Smooth muscle cell (in vitro differentiated cells): ENCODE data around the gene RRBP1. TPM values are rescaled to one million over a fixed set of nuclear protein-coding genes. Genes with fewer than 3 reads are reported as not detected.

Experiments used
- DNase-seq: peaks from one replicate; lab custom pipeline; 2025; ENCODE audit not compliant: unreplicated experiment; lab: John Stamatoyannopoulos, UW
- H2AFZ ChIP-seq: fragments of 200-600 bp; sonication (generic); 2 replicates; pipeline ENCODE4 v1.6.0; 2016; ENCODE audit warnings: antibody characterized with exemption, low read depth, mild to moderate bottlenecking
- H3F3A ChIP-seq: fragments of 200-600 bp; sonication (generic); 2 replicates; pipeline ENCODE4 v1.6.0; 2017; ENCODE audit warnings: antibody characterized with exemption, low read depth
- H3K27ac ChIP-seq: fragments of 200-600 bp; sonication (generic); 2 replicates; pipeline ENCODE4 v1.5.1; 2016; ENCODE audit warnings: low read depth, mild to moderate bottlenecking
- H3K27me3 ChIP-seq: fragments of 200-600 bp; sonication (generic); 2 replicates; pipeline ENCODE4 v1.6.1; 2016; ENCODE audit warnings: low read depth, mild to moderate bottlenecking
- H3K36me3 ChIP-seq: fragments of 200-600 bp; sonication (generic); 2 replicates; pipeline ENCODE4 v1.5.1; 2016; ENCODE audit warnings: low read depth
- H3K4me1 ChIP-seq: fragments of 200-600 bp; sonication (generic); 2 replicates; pipeline ENCODE4 v1.5.1; 2016; ENCODE audit warnings: low read depth
- H3K4me2 ChIP-seq: fragments of 200-600 bp; sonication (generic); 2 replicates; pipeline ENCODE4 v1.6.0; 2016; ENCODE audit warnings: mild to moderate bottlenecking
- H3K4me3 ChIP-seq: fragments of 200-600 bp; sonication (generic); 2 replicates; pipeline ENCODE4 v1.5.1; 2016; ENCODE audit warnings: mild to moderate bottlenecking
- H3K79me2 ChIP-seq: fragments of 200-600 bp; sonication (generic); 2 replicates; pipeline ENCODE4 v1.6.0; 2016; ENCODE audit warnings: low read depth, mild to moderate bottlenecking
- H3K9ac ChIP-seq: fragments of 200-600 bp; sonication (generic); 2 replicates; pipeline ENCODE4 v1.6.0; 2016; ENCODE audit warnings: low read depth
- H3K9me3 ChIP-seq: fragments of 200-600 bp; sonication (generic); replicated peaks from 2 replicates; pipeline ENCODE4 v1.5.1; 2016; ENCODE audit warnings: low read depth
- H4K20me1 ChIP-seq: fragments of 200-600 bp; sonication (generic); 2 replicates; pipeline ENCODE4 v1.6.0; 2016; ENCODE audit warnings: low read depth
- WGBS: methylation state at CpG from one replicate; pipeline ENCODE4 v1.1.7; 2016; ENCODE audit warnings: low lambda C conversion rate; 5-methylcytosine and 5-hydroxymethylcytosine counted together
- polyA plus RNA-seq: library from polyadenylated mRNA; unstranded; fragments of >200 nt; fragmentation: Nextera tagmentation; extraction: Ambion mirVana; gene quantifications from 2 replicates; pipeline ENCODE4 v1.2.1, GENCODE V29; 2016
- total RNA-seq: library from RNA; depleted of rRNA; stranded (reverse); fragments of >200 nt; gene quantifications from 2 replicates; pipeline ENCODE4 v1.2.3, GENCODE V29; 2014
- TF ChIP-seq, protein P1 (sequence below): fragments of 200-600 bp; sonication (generic); IDR thresholded peaks from 2 replicates; pipeline ENCODE4 v1.5.1; 2017; ENCODE audit warnings: borderline replicate concordance, mild to moderate bottlenecking, antibody characterized with exemption; ENCODE audit not compliant: insufficient read depth, poor library complexity, severe bottlenecking

The RRBP1 gene
- total and polyA plus RNA-seq, 2 experiments from 2014 or later, result 142 to 226 TPM

GRCh38 chr20:17645546-17646208 lies 36.4 kb downstream of the RRBP1 start:
- TF ChIP-seq, protein P1, sequence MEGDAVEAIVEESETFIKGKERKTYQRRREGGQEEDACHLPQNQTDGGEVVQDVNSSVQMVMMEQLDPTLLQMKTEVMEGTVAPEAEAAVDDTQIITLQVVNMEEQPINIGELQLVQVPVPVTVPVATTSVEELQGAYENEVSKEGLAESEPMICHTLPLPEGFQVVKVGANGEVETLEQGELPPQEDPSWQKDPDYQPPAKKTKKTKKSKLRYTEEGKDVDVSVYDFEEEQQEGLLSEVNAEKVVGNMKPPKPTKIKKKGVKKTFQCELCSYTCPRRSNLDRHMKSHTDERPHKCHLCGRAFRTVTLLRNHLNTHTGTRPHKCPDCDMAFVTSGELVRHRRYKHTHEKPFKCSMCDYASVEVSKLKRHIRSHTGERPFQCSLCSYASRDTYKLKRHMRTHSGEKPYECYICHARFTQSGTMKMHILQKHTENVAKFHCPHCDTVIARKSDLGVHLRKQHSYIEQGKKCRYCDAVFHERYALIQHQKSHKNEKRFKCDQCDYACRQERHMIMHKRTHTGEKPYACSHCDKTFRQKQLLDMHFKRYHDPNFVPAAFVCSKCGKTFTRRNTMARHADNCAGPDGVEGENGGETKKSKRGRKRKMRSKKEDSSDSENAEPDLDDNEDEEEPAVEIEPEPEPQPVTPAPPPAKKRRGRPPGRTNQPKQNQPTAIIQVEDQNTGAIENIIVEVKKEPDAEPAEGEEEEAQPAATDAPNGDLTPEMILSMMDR, result no peak
- no peaks in the 10 kb centered on the region for H3K27me3 ChIP-seq
- DNase-seq, result no peak
- peaks cover 100% of the 10 kb centered on the region for H4K20me1 ChIP-seq
- H3K4me1 ChIP-seq, result peaks cover 29% of the 10 kb centered on the region
- H3K9me3 ChIP-seq, result no peaks in the 10 kb centered on the region
- peak overlapping the region; percentile 57 for H3K27ac ChIP-seq
- no peaks in the 10 kb centered on the region for H3F3A ChIP-seq
- no peak overlapping the region for H2AFZ ChIP-seq
- WGBS, result 61% methylated on average over 10 of the region's 10 CpGs
- H3K79me2 ChIP-seq, result peaks cover 100% of the 10 kb centered on the region
- H3K4me3 ChIP-seq, result no peak overlapping the region
- H3K36me3 ChIP-seq, result no peaks in the 10 kb centered on the region
- no peak overlapping the region for H3K9ac ChIP-seq
- H3K4me2 ChIP-seq, result no peak overlapping the region

DNA sequence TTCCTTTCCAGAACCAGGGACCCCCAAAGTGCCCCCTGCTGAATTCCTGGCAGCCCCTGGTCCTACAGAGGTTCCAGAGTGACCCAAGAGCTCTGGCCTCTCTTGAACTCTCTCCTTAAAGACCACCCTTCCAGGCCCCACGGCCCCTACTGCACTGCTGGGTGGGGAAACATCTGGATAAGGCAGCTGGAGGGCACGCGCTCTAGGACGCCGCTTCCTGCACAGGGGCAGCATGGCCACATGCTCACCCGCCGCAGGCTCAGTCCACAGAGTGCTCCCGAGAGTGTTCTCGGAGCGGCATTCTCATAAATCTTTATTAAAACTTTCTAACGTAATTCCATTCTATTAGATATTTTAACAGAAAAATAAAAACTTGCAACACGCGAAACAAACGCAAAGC lies 37.0 kb downstream of the RRBP1 start:
- Histone ChIP-seq H3K79me2 (peaks cover 97% of the 10 kb centered on the region), H3K9me3 (no peaks in the 10 kb centered on the region), H3K9ac (no peak overlapping the region), H4K20me1 (peaks cover 100% of the 10 kb centered on the region), H3K27me3 (no peaks in the 10 kb centered on the region), H3K4me1 (peaks cover 29% of the 10 kb centered on the region), H2AFZ (no peak overlapping the region), H3K4me3 (no peak overlapping the region), H3F3A (no peaks in the 10 kb centered on the region), H3K36me3 (no peaks in the 10 kb centered on the region), H3K27ac (peak overlapping the region; percentile 57), H3K4me2 (no peak overlapping the region)
- TF ChIP-seq, protein P1, result no peak
- 94% methylated on average over 14 of the region's 14 CpGs for WGBS
- no peak for DNase-seq

DNA sequence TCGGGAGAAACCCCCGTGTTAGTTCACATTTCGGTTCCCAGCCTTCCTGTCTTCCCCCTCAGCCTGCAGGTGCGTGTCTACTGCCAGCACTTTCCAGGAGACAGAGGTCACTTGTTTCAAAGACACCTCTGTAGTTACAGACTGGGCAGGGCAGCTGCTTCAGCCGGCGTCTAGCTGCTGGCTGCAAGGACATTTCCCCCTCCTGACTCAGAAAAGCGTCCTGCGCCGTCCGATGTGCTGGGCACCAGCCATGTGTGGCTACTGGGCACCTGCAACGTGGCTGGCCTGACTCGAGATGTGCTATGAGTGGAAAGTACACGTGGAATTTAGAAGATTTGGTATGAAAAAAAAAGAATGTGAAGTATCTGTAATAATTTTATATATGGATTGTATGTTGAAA lies 37.6 kb downstream of the RRBP1 start:
- H3K4me3 ChIP-seq, result no peak overlapping the region
- H3K9me3 ChIP-seq, result no peaks in the 10 kb centered on the region
- H3K4me2 ChIP-seq, result no peak overlapping the region
- peaks cover 100% of the 10 kb centered on the region for H4K20me1 ChIP-seq
- no peaks in the 10 kb centered on the region for H3K27me3 ChIP-seq
- TF ChIP-seq, protein P1, result no peak
- WGBS, result 96% methylated on average over 13 of the region's 13 CpGs
- H3F3A ChIP-seq, result no peaks in the 10 kb centered on the region
- no peak overlapping the region for H3K9ac ChIP-seq
- no peaks in the 10 kb centered on the region for H3K36me3 ChIP-seq
- DNase-seq, result no peak
- H2AFZ ChIP-seq, result no peak overlapping the region
- no peak overlapping the region for H3K27ac ChIP-seq
- peaks cover 29% of the 10 kb centered on the region for H3K4me1 ChIP-seq
- peaks cover 91% of the 10 kb centered on the region for H3K79me2 ChIP-seq

- no peak for DNase-seq
- Histone ChIP-seq H4K20me1 (peaks cover 100% of the 10 kb centered on the region), H3K9me3 (no peaks in the 10 kb centered on the region), H3K4me2 (no peak overlapping the region), H3K36me3 (no peaks in the 10 kb centered on the region), H3K27ac (no peak overlapping the region), H3F3A (no peaks in the 10 kb centered on the region), H3K27me3 (no peaks in the 10 kb centered on the region), H3K4me3 (no peak overlapping the region), H2AFZ (no peak overlapping the region), H3K9ac (no peak overlapping the region), H3K79me2 (peaks cover 91% of the 10 kb centered on the region), H3K4me1 (peaks cover 22% of the 10 kb centered on the region)
- TF ChIP-seq, protein P1, result no peak
- 97% methylated on average over 10 of the region's 10 CpGs for WGBS
Measured at GRCh38 chr20:17643531-17644188, 38.4 kb downstream of the RRBP1 start.
